ENCODE data around the gene VPS13D.

GRCh38 chr1:12231276-12231595 lies 1.4 kb downstream of the VPS13D start:
- no peak for TF ChIP-seq CTCF (IDR thresholded peaks at IDR 0.05 in 2 of 3, conservative IDR thresholded peaks at IDR 0.05 in 1 of 3; ENCODE audit: control insufficient read depth in 2 of 3, extremely low read depth in 1 of 3, insufficient read depth in 1 of 3, low read depth in 3 of 3, low read length in 3 of 3)
- TF ChIP-seq ATF7 (IDR thresholded peaks at IDR 0.05; ENCODE audit: low read depth) = no peak
- TF ChIP-seq POLR2AphosphoS5 (IDR thresholded peaks at IDR 0.05; ENCODE audit: low read length) = no peak
- TF ChIP-seq, protein P1, sequence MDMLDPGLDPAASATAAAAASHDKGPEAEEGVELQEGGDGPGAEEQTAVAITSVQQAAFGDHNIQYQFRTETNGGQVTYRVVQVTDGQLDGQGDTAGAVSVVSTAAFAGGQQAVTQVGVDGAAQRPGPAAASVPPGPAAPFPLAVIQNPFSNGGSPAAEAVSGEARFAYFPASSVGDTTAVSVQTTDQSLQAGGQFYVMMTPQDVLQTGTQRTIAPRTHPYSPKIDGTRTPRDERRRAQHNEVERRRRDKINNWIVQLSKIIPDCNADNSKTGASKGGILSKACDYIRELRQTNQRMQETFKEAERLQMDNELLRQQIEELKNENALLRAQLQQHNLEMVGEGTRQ (IDR thresholded peaks at IDR 0.05; ENCODE audit: borderline replicate concordance, low read depth, low read length) = no peak
- no peak for TF ChIP-seq NFIC (IDR thresholded peaks at IDR 0.05; ENCODE audit: low read depth, low read length)
- TF ChIP-seq E4F1 (IDR thresholded peaks at IDR 0.05; ENCODE audit: borderline replicate concordance, partially characterized antibody) = no peak
- no peak for TF ChIP-seq ZNF274 (IDR thresholded peaks at IDR 0.05; ENCODE audit: insufficient read depth, insufficient read length)
- TF ChIP-seq EP300 (IDR thresholded peaks at IDR 0.05; ENCODE audit: borderline replicate concordance in 1 of 2, control insufficient read depth in 1 of 2, low read depth in 2 of 2, low read length in 2 of 2) = no peak
- no peak for TF ChIP-seq JUNB (IDR thresholded peaks at IDR 0.05)
- no peak for TF ChIP-seq CREB1 (IDR thresholded peaks at IDR 0.05; ENCODE audit: low read depth)
- TF ChIP-seq SREBF1 (IDR thresholded peaks at IDR 0.05; ENCODE audit: low read length) = no peak
